ENCODE results near the gene GNAO1.

The GNAO1 gene

DNA sequence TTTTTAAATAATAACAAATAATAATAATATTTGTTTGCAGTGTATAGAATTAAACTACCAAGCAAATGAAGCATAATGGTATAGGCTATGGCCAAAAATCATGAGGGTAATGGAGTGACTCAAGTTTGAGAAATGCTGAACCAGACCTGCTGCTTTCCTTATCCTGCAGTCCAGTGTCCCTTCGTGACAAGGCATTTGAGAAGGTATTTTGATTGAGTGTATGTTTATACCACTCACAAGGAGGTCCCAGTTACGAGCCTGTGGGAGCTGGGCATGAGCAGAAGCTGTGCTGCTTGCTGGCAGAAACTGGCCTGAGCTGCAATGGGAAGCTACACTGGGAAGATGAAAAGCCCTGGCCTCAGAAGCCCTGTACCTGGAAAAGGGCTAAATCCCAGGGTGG, 50.3 kb downstream of the GNAO1 start:
- no peak for DNase-seq

DNA sequence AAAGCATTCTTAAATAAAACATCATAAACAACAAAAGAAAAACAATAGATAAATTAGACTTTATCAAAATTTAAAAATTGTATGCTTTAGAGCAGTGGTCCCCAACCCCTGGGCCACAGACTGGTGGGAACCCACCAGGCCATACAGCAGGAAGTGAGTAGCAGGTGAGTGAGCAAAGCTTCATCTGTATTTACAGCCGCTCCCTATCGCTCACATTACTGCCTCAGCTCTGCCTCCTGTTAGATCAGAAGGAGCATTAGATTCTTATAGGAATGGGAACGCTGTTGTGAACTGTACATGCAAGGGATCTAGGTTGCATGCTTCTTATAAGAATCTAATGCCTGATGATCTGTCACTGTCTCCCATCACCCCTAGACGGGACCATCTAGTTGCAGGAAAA, 51.5 kb downstream of the GNAO1 start:
- no peak for DNase-seq

DNA sequence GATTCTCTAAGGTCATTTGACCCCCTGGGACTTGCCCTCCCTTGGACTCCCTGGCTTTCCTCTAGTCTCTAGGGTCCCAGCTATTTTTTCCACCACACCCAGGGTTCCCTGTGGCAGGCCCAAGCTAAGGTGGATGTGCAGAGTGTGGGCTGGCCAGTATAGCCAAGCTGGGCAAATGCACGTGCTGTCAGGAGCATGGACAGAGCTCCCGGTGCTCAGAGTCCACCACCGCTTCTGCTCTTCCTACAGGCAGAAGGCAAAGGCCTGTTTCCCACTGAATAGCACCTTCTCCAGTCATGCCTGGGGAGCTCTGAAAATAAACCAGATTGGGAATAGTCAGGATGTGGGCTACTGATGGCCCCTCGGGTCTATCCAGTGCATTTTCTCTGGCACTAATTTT, 53.3 kb downstream of the GNAO1 start:
- no peak for DNase-seq

DNA sequence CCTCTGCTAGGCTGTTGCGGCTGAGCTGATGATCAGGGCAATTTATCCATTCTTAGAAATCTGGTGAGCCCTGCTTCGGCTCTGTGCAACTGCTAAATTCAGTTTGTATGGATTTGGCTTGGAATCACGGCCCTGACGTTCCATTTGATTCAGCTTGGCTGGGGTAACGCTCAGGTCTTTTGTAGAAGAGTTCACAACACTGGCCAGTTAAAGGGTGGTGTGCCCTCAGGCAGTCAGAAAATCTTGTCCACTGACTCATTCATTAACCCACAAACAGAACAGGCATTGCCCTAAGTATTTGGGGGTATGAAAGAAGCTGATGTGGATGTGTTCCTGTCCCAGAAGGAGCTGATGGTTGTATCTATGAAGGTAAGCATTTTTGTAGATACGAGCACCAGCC, 53.9 kb downstream of the GNAO1 start:
- no peak for DNase-seq

DNA sequence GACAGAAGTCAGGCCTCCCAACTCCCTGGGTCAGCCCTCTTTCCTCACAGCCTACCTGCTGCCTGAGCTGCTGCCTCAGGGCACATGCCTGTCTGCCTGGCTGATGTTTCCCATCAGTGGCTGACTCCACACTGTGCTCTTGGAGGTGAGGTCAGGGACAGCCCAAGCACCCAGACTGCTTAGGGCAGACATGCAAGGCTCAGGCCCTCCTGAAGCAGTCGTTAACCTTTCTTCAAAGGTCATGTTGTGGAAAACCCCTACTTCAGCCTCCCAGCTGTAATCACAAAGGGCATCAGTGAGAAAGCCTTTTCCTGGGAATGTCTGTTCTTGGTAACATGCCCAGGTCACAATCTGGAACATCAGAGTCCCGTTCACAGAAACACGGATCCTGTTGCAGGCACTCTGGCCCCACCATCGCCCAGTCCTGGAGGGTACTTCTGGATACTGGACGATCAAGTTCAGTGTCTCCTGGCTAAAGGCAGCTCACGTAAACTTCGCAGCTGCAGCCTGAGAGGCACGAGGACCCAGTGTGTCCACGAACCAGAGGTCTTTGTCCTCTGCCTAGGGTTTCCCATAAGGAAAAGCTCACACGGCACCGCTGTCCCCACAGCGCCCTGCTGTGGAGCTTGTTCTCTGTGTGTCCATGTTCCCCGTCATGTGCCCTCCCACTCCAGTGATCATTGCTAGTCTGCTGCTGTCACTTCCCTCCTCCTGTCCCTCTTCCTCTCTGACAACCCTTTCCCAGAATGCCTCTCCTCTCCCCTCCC, 54.9 kb downstream of the GNAO1 start:
- no peak for DNase-seq

DNA sequence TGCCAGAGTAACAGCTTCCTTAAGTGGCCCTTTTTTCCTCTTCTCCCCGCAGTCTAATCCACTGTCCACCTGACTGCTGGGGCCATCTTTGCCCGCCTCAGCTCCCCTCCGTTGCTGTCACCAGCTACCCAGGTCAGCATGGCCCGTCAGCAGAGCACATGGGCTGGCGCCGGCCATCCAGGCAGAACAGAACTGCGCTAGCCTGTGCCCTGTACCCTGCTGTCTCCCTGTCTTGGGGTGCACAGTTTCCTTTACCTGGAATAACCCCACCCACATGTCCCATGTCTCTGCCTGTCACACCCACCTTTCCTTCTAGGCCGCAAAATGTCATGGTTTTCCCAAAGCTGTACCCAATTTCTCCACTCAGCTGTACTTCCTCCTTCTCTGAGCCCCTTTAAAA, 55.7 kb downstream of the GNAO1 start:
- no peak for DNase-seq

DNA sequence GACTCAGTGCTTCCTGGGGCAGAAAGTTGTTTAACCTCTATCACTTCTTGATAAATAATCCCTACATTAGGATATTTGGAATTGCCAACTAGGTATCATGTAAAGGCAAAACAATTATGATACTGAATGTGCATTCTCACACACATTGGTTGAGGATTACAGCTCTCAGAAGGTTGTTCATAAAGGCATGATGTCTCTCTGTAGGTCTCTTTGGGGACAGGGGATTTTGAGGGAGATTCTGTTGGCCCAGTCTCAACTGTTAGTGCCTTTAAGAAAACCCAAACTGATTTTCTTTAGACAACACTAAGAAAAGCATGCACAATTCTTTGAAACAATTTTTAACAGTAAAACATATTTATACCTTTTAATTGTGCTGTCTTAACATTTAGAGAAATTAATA, 56.5 kb downstream of the GNAO1 start:
- no peak for DNase-seq

DNA sequence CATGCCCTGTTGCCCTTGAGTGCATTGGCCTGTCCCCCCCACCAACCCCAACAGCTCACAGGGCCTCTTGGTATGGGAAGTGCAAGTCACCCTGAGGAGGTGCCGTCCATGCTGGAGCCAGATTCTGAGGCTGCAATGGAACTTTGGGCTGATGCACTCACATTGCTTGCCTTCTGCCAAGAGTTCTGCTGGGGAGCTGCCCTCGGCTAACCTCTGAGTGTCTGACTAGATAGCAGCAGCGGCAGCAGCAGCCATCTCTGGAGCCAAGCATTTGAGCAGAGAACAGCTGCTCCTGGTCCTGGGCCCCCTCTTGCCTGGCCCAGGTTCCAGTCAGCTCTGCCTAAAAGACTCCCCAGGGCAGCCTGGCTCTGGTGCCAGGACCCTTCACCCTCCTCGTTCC, 61.5 kb downstream of the GNAO1 start:
- no peak for DNase-seq

DNA sequence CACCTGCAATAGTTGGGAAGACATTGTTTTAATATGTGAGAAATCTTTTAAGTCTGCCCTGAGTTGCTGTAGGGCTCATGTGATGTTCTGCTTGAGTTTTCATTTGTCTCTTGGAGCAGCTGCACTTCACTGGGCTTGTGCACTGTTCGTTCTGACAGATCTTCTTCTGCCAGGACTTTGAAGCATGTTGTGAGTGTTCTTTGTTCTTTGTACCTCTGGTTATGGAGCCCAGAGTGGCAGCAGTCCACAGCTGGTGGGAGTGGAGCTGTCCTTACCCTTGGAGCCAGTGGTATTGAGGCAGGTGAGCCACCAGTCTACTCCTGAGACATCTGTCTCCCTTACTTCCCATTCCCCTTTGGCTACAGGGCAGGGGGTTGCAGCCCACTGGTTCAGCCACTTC, 64.6 kb downstream of the GNAO1 start:
- no peak for DNase-seq

DNA sequence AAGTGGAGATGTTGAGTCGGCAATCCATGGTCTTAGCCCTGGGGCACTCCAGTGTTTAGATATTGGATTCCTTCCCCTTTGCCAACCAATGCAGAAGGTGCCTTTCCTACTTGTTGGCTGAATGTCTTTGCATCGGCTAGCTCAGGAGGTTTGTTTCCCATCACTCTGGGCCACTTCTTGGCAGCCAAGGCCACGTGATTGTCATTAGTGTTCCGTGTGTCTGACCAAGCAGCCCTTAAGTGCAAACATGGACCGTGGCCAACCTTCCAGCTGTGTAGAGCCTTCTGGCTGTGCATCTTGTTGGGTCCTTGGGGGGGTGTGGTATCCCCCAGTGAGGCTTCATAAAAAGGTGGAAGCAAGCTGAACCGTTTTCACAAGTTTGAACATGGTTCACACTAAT, 66.0 kb downstream of the GNAO1 start:
- no peak for DNase-seq

DNA sequence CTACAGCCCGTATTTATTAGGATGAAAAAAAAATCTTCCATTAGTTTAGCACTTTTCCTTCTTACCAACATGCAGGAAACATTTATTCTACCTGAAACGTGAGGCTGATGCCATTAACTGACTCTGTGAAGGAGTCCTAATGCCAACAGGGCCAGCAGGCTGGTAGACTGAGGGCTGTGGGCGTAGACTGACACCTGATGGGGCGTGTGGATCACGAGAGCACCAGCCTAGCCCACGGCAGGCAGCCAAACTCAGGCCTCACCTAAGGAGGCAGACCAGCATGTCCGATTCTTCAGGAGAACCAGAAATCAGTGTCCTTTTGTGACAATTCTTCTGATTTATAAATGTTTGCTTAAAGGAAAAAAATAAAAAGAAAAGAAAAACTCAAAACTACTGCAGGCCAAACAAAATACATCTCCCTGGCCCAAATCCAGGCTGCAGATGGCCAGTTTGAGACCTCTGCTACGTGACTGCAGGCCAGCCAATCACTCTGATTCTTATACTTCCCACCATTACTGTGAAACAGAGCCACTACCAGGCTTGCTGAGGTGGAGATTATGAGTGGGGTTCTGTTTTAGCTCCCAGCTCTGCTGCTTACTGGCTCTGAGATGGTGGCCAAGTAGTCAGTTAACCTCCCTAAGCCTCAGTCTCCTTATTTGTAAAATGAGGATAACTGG, 66.5 kb downstream of the GNAO1 start:
- DNase-seq: no peak

DNA sequence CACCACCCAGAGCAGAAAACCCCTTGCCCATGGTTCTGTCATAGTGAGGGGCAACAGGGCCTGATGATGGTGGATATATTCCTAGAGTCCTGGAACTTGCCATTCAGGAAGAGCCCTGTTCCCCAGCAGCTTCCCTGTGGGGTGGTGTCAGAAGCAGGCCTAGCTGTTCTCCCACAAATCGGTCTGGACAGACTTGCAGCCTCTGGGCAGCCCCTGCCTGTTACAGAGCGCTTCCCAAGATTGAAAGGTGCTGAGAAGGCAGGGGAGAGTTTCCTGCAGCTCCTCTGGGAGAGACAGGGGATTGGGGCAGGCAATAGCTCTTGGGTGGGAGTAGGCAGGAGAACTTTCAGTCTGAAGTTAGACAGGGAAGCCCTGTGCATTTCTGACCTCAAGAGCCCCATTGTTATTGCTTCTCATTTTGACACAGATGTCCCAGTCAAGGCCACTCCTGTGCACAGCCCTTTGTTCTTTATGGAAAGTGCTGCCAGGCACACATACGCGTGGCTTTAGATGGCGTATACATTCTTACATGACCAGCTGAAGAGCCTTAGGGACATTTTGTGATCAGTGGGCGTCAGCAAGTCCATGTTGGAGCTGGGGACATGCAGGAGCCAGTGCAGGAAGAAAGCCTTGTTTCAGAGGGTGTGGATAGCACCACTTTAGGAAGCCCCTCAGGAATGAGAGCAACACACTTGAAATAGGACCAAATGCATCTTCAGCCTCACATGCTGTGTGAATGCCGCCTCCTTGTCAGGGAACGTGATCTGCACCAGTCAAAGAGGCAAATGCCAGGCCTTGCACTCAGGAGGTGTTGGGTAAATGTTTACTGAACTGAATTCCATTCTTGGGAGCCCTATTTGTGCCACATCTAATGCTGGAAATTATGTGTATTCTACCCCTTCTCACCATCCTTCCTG, 67.5 kb downstream of the GNAO1 start:
- no peak for DNase-seq

DNA sequence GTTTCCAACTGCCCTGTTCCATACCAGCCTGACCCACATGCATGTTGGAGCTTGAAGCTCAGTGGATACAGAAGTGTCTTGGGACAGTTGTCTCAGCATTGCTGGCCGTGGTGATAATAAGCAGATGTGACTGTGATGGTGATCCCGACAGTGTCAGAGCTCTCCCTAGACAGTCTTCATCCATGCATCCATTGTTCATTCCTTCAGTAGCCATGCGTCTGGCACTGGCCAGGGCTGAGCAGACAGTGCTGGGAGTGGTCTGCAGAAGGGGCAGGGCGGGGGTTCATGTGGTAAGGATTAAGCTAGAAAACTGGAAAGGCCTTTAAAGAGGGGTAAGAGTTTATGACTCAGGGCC, 68.1 kb downstream of the GNAO1 start:
- no peak for DNase-seq

DNA sequence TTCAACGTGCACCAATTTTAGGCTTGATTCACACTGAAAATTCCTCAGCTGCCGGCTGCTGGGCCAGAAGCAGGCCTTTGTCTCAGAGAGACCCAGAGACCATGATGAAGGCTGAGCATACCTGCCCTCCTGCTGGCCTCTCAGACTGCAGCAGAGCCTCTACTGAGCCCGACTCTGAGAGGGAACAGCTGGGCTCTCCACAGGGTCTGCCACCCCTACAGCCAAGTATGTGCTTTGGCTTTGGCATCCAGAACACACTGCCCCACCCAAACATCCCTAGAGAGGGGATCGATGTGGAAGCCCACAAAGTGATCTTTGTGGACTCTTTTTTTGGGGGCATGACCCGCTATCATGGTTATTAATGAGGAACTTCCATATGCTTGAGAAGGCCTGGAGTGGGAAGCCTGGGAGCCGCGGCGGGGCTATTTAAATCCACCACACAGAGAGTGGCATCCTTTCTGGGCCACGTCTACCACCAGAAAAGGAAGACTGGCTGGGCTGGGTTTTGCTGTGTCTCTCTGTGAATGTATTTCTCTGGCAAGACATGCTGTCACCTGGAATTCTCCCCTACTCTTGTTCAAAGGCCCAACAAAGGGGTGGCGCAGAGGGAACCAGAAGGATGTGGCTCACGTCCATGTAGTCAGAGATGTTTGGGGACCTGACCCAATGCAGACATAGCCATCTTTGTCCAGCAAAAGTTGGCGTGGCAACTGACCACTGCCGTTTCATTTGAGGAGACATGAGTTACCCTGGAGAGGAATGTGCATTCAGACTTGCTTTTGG, 69.3 kb downstream of the GNAO1 start:
- DNase-seq: no peak

DNA sequence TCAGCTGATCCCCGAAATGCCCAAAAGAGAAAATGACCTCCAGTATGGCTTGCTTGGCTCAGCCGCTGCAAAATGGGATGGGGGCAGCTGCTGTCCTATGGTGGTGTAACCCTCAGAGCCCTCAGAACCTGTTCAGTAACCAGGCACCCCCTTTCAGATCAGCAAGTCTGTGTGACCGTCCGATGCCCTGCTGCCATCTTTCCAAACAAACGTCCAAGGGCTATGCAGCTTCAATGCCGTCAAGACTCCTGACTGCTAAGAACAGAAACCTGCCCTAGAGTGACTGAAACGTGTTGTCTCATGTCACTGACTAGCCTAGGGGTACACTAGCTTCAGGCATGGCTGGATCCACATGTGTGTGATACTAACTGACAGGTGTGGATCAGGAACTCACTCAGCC, 70.4 kb downstream of the GNAO1 start:
- DNase-seq: no peak

DNA sequence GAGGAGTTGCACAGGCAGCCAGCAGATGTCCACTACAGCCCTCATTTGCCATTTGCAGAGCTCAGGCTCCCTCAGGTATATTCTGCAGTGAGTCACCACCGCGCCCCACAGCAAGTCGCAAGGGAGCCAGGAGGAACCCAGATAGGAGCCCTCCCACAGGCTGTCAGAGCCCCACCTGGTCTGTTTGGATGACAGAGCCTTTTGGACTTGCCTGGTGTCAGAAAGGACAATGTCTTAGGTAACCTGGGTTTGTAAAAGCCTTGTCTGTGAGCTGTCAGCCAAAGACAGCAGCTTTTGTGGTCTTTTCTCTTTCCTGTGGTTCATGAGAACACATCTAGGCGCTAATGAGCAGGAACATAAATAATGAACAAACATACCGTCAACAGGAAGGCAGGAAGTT, 70.9 kb downstream of the GNAO1 start:
- no peak for DNase-seq

DNA sequence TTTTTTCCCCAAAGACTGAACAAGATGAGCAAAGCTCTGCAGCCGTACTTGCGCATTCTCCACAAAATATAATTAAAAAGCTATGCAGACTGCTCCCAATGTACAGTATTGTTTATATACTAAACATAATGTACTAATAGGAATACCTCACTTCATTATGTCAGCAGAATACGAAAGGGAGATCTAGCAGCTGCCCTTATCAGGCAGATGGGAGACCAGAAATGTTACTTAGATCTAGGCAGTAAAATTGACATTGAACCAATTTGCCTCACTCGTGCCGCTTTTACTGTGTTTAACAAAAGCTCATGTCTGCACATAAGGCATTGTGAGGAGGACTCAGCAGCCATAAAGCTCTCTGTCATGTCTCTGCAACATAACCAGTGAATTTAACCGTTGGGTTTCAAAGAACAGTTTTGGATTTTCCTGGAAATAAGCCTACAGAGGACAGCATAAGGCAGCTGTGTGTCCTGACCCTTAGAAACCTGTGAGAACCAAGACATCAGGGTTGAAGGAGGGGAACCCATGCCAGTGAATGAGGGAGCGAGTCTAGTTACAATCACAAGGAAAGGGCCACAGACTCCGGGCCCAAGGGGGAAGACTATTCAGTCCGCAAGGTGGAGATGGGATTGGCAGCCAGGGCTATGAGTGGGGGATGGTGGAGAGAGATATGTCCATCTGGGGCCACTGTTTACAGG, 71.4 kb downstream of the GNAO1 start:
- no peak for DNase-seq

DNA sequence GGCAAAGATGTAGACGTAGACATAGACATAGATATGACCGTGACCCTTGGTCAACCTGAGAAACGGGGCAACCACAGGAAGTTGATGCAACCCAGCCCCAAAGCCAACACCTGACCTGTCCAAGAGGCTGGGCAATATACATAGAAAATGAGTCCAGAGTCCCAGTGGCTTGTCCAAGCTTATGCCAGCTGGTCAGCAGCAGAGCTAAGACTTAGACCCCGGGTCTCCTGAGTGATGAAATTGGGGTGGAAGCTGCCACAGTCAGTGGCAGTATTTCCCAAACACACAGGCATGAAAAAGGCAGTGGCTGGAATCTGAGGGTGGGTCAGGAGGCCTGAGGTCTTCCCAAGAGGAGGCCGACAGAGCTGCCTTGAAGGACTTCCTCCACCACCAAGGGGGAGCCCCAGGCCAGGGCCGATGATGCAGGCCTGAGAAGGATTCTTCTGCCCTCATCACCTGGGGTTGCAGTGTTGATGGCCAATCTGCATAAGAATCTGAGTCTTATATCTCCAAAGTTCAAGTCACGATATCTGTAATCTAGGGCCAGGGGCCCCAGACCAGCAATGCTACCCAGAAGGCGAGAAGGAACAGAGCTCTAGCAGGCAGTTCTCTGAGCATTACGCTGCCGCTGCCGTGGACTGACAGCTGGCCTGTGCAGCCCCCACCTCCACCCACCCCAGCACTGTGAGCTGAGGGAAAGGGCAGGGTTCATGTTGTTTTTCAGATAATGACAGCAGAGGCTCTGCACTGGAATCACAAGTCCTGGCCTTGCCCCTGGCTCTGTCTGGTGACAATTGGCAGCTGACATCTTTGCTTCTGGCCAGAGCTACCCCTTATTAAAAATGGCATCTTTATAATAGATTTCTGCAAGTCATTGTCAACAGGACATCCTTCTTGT, 72.7 kb downstream of the GNAO1 start:
- DNase-seq: no peak

DNA sequence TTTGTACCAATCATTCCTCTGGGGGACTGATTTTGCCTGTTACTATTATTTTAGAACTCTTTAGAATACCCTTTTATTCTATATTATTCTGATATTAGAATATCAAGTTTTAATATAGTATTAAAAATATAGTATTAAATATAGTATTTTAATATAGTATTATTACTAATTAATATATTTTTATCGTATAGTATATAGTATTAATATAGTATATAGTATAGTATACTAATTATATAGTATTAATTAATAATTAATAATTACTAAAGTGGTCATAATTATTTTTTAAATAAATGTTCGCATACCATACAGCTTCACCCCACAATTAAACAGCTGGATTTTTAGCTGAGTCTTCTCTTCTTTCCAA, 73.3 kb downstream of the GNAO1 start:
- no peak for DNase-seq

DNA sequence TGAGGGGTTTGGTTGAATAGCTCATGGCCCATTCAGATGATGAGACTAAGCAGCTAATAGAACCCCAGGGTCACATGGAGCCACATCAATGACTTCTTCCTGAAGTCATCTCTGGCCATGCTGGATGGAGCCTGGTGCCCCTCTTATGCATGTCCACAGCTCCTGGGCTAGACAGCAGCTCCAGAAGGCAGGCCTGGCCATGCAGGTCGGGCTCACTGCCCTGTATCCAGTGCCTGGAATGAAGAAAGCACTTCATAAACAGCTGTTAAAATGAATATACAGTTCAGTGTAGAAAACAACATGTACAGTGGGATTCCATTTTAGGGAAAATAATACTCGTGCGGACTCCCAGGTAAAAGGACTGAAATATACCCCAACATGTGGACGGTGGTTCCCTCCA, 73.9 kb downstream of the GNAO1 start:
- DNase-seq: no peak

DNA sequence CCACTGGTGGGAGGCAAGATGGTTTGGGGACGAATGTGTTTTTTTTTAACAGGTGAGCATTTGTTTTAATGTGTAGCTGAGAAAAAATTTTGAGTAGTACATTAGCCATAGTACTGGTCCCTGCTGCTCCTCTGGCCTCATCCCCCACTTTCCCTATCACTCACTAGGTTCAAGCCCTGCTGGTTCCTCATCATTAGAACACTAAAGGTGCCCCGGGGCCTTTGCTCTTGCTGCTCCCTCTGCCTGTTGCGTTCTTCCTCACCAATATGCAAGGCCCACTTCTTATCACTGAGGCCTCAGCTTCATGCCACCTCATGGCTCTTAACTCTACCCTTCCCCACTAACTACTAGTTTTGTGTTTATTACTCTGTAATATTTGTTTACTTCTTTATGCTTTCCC, 74.5 kb downstream of the GNAO1 start:
- no peak for DNase-seq

Data from NCI-H526 (cell line).